HG02798 (cell line): Measurements from ENCODE around the gene GDPGP1.
"Not testable (repeated sequence)": the region's sequence is repeated elsewhere in the genome, so short reads cannot be mapped to it uniquely, and the experiment has no call there.

ENCODE experiments used
- ATAC-seq: cut with Tn5 transposase; IDR thresholded peaks from one replicate; pipeline ENCODE4 v1.9.1; 2021; ENCODE audit warnings: mild to moderate bottlenecking; ENCODE audit not compliant: unreplicated experiment, poor library complexity

Gene GDPGP1

DNA sequence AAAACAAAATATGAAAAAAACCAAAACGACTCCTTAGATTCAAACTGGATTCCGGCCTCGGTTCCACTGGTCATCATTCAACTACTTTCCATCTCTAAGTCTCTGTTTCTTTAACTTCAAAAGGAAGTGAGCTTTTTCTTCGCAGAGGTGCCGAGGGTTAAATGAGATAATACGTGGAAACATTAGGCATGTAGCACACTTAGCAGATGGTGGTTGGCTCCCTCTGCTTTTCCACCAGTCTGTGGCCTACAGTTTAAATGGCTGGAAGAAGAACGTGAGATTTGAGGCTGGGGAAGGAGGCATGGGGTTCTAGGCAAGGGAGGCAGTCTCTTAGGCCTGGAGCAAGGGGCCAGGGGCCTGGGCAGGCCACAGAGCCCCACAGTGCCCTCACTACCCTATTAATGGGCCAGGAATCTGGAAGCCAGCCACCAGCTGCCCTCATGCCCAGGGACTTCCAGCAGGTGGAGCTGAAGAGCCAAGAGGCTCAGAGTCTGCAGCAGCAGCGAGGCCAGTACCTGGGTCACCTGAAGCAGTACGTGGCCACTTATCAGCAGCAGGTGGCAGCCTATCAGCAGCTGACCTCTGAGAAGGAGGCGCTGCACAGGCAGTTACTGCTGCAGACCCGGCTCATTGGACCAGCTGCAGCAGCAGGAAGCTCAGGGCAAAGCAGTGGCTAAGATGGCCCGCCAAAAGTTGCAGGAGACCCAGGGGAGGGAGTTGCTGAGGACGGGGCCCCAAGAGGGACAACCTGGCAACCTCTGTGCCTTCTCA is 59.2 kb downstream of the GDPGP1 start:
- not testable (repeated sequence) for ATAC-seq

DNA sequence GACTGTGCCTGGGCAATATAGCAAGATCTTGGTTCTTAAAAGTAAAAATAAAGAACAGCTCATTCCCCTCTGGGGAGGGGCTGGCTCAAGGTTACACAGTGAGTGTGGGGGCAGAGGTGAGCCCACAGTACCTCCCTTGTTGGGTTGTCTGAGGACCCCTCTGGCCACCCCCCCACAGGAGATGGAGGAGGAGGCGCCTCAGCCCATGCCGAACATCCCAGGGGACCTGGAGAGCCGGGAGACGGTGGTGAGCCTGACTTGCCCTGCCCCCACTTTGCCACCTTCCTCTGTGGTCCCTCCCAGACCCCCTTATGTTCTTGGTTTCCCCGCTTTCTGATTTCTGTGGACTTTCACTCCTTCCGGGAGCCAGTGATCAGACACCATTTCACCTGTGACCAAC is 60.1 kb downstream of the GDPGP1 start:
- ATAC-seq, result no peak

DNA sequence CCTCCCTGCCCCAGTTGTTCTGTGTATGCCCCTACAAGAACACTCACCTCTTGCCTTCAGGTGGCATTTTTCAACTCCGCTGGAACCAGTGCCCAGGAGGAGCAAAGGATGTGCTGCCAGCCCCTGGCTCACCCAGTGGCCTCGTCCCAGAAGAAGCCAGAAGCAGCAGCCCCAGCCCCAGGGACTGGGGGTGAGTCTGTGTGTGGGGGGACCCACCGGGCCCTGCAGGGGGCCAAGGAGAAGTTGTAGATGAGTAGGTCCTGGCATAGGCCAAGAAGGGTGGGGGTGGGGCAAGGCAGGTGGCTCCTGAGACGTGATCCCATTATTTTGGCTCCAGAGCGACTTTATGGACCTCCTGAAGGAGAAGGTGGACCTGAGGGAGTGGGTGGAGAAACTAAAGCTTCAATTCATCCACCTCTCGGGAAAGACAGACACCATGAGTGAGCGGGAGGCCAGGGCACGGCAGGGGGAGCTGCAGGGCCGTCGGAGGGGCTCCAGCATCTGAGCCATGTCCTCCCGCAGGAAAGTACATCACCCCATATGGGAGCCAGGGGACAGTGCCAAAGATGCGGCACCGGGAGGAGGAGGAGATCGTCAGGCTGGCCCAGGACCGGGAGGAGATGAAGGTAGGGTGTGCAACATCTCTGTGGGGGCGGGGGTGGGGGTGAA is 60.7 kb downstream of the GDPGP1 start:
- no peak for ATAC-seq

DNA sequence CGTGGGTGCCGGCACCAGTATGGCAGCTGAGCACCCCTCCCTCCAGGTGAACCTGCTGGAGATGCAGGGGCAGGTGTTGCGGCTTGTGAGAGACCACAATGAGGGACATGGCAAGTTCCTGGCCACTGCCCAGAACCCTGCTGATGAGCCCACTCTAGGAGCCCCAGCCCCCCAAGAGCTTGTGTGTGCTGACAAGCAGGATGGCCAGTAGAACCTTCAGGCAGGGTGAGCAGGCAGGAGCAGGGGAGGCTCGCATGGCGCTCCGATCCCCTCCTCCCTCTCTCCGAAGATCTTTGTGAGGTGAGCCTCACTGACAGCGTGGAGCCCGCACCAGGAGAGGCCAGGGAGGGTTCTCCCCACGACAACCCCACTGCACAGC is 61.2 kb downstream of the GDPGP1 start:
- ATAC-seq, result no peak
